Lung (tissue), 12 donors: ENCODE results near the gene LBHD2. TPM values are rescaled to one million over a fixed set of nuclear protein-coding genes. Genes with fewer than 3 reads are reported as not detected.

Experiments
- ATAC-seq: fragments of 200-7000 bp; cut with Tn5 transposase; one replicate; pipeline ENCODE4 v1.9.1; 2020; ENCODE audit warnings: moderate number of reproducible peaks; ENCODE audit not compliant: insufficient read depth, low FRiP score
- DNase-seq, 3 donors: peaks; one replicate each; pipeline ENCODE4 v3.0.0-alpha.2; 2013 to 2017
- H3K27ac ChIP-seq, 2 donors: one replicate each; pipeline ENCODE4 v1.5.1; 2013; ENCODE audit warnings: mild to moderate bottlenecking in 2 of 2, moderate library complexity in 2 of 2, control low read depth in 1 of 2, inconsistent platforms in 1 of 2, low read depth in 1 of 2, low read length in 1 of 2
- H3K27me3 ChIP-seq, 3 donors: one replicate each; pipeline ENCODE4 v1.5.1; 2013; ENCODE audit warnings: low read length in 2 of 3; ENCODE audit not compliant: control insufficient read depth in 3 of 3, insufficient read depth in 3 of 3
- H3K36me3 ChIP-seq, 4 donors: one replicate each; pipeline ENCODE4 v1.5.1; 2013; ENCODE audit warnings: low read length in 4 of 4, mild to moderate bottlenecking in 1 of 4, moderate library complexity in 1 of 4; ENCODE audit not compliant: control insufficient read depth in 4 of 4, insufficient read depth in 4 of 4
- H3K4me1 ChIP-seq, 5 donors: one replicate each; pipeline ENCODE4 v1.5.1; 2013; ENCODE audit warnings: low read length in 5 of 5, mild to moderate bottlenecking in 2 of 5, moderate library complexity in 1 of 5; ENCODE audit not compliant: control insufficient read depth in 5 of 5, insufficient read depth in 5 of 5
- H3K4me3 ChIP-seq: one replicate; pipeline ENCODE4 v1.5.1; 2013; ENCODE audit warnings: mild to moderate bottlenecking, control low read depth, moderate library complexity
- H3K9ac ChIP-seq, 2 donors: one replicate each; pipeline ENCODE4 v1.5.1; 2013; ENCODE audit warnings: low read length in 2 of 2, control low read depth in 1 of 2; ENCODE audit not compliant: insufficient read depth in 1 of 2
- H3K9me3 ChIP-seq, 4 donors: one replicate each; pipeline ENCODE4 v1.5.1; 2013; ENCODE audit warnings: low read length in 3 of 4, mild to moderate bottlenecking in 1 of 4, moderate library complexity in 1 of 4; ENCODE audit not compliant: control insufficient read depth in 4 of 4, insufficient read depth in 3 of 4
- WGBS, 2 donors: extraction: QIAGEN DNeasy Blood & Tissue Kit; methylation state at CpG; one replicate each; pipeline ENCODE4 v1.1.7; 2013; 5-methylcytosine and 5-hydroxymethylcytosine counted together
- polyA plus RNA-seq, 2 donors: library from polyadenylated mRNA; stranded (reverse); fragments of 200-250 nt; gene quantifications; one replicate each; pipeline ENCODE4 v1.2.1, GENCODE V29; 2013
- total RNA-seq, 2 donors: library from RNA; depleted of rRNA in 1 of 2; stranded (reverse); fragments of >200 nt in 1 of 2; gene quantifications; one replicate each; pipeline ENCODE4 v1.2.1, GENCODE V29; 2014 to 2021
- TF ChIP-seq, protein P1 (sequence below): IDR thresholded peaks from 2 replicates; pipeline ENCODE4 v1.5.1; 2012; ENCODE audit warnings: mild to moderate bottlenecking; ENCODE audit errors: control extremely low read depth, extremely low read depth
- donor health status: control.
- donor health status: control.
- donor health status: Bipolar disorder and iron deficiency.
- donor health status: healthy.
- donor health status: DM: yes; HTN: yes; CAD: no.

Gene LBHD2
- total and polyA plus RNA-seq, 4 donors: 0.08 TPM; not detected in 3

DNA sequence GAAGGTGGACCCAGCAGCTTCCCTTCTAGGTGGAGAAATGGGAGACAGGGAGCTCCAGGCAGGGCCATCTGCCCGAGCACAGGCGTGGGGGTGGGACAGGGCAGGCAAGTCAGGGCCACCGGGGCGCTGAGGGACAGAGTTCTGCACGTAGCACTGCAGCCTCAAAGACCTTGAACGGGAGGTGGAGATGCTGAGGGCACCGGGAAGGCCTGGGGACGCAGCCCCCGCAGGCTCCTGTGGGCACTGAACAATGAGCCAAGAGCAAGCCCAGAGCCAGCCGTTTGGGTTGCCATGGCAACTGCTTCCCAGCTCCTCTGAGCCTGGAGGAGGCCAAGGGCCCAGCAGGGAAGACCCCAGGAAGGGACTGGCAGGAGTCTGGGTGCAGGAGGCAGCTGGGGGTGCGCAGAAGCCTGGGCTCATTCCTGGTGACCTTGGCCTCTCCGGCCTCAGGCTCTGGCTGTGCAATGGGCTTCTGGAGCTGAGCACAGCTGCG, 3.4 kb downstream of the LBHD2 start:
- peaks cover 0 to 9% (median 2%) of the 10 kb centered on the region in 5 donors for H3K4me1 ChIP-seq
- DNase-seq (no peak), ATAC-seq (no peak)
- TF ChIP-seq, protein P1, sequence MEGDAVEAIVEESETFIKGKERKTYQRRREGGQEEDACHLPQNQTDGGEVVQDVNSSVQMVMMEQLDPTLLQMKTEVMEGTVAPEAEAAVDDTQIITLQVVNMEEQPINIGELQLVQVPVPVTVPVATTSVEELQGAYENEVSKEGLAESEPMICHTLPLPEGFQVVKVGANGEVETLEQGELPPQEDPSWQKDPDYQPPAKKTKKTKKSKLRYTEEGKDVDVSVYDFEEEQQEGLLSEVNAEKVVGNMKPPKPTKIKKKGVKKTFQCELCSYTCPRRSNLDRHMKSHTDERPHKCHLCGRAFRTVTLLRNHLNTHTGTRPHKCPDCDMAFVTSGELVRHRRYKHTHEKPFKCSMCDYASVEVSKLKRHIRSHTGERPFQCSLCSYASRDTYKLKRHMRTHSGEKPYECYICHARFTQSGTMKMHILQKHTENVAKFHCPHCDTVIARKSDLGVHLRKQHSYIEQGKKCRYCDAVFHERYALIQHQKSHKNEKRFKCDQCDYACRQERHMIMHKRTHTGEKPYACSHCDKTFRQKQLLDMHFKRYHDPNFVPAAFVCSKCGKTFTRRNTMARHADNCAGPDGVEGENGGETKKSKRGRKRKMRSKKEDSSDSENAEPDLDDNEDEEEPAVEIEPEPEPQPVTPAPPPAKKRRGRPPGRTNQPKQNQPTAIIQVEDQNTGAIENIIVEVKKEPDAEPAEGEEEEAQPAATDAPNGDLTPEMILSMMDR: no peak
- H3K9ac ChIP-seq: no peak overlapping the region
- H3K4me3 ChIP-seq: no peak overlapping the region
- WGBS, 2 donors: 80 to 87% methylated on average over 10 to 13 of the region's 13 CpGs
- H3K9me3 ChIP-seq: peaks cover 0 to 3% (median 0%) of the 10 kb centered on the region in 4 donors
- H3K36me3 ChIP-seq: no peaks in the 10 kb centered on the region
- H3K27me3 ChIP-seq: peaks cover 5 to 15% (median 14%) of the 10 kb centered on the region in 3 donors
- H3K27ac ChIP-seq: no peak overlapping the region

DNA sequence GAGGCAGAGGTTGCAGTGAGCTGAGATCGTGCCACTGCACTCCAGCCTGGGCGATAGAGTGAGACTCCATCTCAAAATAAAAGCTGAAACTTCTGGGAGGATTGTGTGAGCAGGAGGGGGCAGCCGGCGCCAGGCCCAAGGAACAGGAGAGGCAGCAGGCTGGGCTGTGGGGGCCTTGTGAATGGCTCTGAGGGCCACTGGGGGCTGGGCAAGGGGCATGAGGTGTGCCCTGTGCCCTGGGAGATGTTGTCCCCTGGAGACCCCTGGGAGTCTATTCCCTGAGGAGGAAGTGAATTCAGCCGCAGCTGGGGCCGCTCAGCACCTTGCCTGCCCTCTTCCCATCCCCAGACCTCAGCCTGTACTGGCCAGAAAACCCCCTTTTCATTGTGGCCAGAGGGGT, 4.9 kb downstream of the LBHD2 start:
- no peak overlapping the region for H3K27ac ChIP-seq
- ATAC-seq (no peak), DNase-seq (no peak)
- H3K36me3 ChIP-seq: no peaks in the 10 kb centered on the region
- no peak overlapping the region for H3K4me3 ChIP-seq
- H3K9me3 ChIP-seq: peaks cover 0 to 3% (median 0%) of the 10 kb centered on the region in 4 donors
- WGBS, 2 donors: 89 to 91% methylated on average over 6 of the region's 6 CpGs
- peaks cover 0 to 14% (median 9%) of the 10 kb centered on the region in 3 donors for H3K27me3 ChIP-seq
- H3K4me1 ChIP-seq: peaks cover 0 to 8% (median 2%) of the 10 kb centered on the region in 5 donors
- TF ChIP-seq, protein P1: no peak
- H3K9ac ChIP-seq: no peak overlapping the region

DNA sequence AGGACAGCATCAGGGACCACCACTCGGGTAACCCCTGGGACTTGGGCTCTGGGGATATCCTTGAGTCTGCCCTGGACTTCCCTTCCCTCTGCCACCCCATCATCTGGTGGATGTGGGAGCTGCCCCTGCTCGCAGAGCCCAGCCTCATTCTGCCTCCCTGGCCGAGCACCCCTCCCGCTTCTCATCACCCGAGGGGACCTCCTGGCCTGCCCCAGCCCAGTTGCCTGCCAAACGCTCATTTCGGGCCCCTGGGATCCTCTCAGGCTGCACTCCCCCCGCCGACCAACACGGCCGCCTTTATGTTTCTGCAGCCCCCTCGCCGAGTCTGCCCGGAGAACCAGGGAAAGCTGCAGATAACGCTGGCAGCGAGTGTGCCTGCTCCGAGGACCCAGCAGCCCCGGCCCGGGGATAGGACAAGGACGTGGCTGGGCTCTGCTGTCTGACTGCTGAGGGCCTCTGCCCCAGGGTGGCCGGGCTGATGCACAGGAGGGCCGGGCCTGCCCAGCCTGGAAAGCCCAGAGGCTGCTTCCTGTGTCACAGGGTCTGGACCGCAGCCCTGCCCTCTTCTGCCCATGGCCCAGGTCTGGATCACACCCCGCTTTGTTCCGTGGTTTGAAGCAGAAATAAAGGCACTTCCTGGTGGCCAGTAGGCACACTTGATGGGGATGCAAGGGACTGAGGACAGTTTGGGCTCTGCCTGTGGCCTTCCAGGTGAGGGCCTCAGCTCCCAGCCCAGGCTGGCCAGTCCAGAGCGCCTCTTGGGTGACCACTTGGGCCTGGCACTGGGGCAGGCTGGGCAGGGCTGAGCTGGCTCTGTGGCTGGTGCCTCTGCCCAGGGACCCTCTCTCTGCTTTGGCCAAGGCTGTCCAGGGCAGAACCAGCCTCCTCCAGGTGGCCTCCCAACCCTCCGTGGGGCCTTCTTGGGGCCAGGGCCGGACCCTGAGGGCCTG, 5.7 kb downstream of the LBHD2 start:
- H3K27me3 ChIP-seq: peaks cover 0 to 13% (median 4%) of the 10 kb centered on the region in 3 donors
- 91% methylated on average over 28 of the region's 28 CpGs for WGBS, 2 donors
- H3K9me3 ChIP-seq: peaks cover 0 to 2% (median 0%) of the 10 kb centered on the region in 4 donors
- TF ChIP-seq, protein P1: no peak
- no peaks in the 10 kb centered on the region for H3K36me3 ChIP-seq
- DNase-seq (no peak), ATAC-seq (no peak)
- peaks cover 0 to 15% (median 2%) of the 10 kb centered on the region in 5 donors for H3K4me1 ChIP-seq
- no peak overlapping the region for H3K4me3 ChIP-seq
- H3K27ac ChIP-seq: no peak overlapping the region
- H3K9ac ChIP-seq: no peak overlapping the region
